Esophagus muscularis mucosa (tissue), 4 donors: ENCODE results near the gene POMC.
"Not testable (repeated sequence)": the region's sequence is repeated elsewhere in the genome, so short reads cannot be mapped to it uniquely, and the experiment has no call there.

Experiments used
- CTCF ChIP-seq, 3 experiments: fragments of 200-600 bp in 2 of 3; fragments of 450-650 bp in 1 of 3; sonication (generic) in 2 of 3; IDR thresholded peaks; one replicate each; pipeline ENCODE4 v1.5.1; 2017 to 2019; ENCODE audit warnings: antibody characterized with exemption in 3 of 3, mild to moderate bottlenecking in 2 of 3, moderate library complexity in 1 of 3
- EP300 ChIP-seq: sonication (generic); formaldehyde crosslinking; IDR thresholded peaks from one replicate; pipeline ENCODE4 v1.6.1; 2017; ENCODE audit warnings: antibody characterized with exemption
- POLR2A ChIP-seq: fragments of 450-650 bp; IDR thresholded peaks from one replicate; pipeline ENCODE4 v1.6.1; 2017; ENCODE audit warnings: antibody characterized with exemption, moderate library complexity, mild to moderate bottlenecking, low read depth

GRCh38 chr2:25150993-25151392, 17.4 kb downstream of the POMC start:
- TF ChIP-seq CTCF (IDR thresholded peaks at IDR 0.05); EP300; POLR2A: not testable (repeated sequence)
